Activated naive CD4-positive, alpha-beta T cell treated with anti-CD3 and anti-CD28 coated beads, Interleukin-2, amount 50 U/mL, for 16 hours (primary cell): ENCODE results near the gene DNAH11.
"Not testable (repeated sequence)": the region's sequence is repeated elsewhere in the genome, so short reads cannot be mapped to it uniquely, and the experiment has no call there.

Experiments
- DNase-seq: peaks from one replicate; pipeline ENCODE4 v3.0.0-alpha.2; 2020

The DNAH11 gene

DNA sequence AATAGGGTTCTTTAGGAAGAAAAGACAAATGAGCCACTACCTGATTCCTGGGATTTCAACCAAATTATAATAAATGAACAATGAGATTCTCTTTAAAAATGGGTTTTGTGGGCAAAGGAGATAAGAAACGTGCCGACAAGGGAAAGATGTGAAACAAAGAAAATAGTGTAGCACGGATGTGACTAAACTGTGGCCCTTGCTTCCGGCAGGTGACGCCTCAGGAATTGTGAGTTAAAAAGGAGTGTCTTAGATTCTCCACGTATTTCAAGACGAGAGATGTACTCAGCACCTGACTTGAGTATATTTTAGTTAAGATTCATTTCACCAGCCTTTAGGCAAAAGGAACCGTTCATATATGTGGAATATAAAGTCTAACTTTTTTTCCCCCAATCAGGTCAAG is 75.9 kb downstream of the DNAH11 start:
- no peak for DNase-seq

DNA sequence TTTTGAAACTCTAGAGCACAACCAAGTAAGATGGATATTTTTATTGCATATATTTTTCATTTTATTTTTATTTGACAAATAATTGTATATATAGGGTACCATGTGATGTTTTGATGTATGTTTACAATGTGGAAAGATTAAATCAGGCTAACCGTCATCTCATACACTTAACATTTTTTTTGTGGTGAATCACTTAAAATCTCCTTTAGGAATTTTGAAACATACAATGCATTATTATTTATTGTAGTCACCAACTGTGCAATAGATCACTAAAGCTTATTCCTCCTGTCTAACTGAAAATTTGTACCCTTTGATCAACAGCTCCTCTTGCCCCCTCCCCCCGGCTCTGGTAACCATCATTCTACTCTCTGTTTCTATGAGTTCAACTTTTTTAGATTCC is 77.2 kb downstream of the DNAH11 start:
- no peak for DNase-seq

- DNase-seq = no peak
Measured at GRCh38 chr7:21624320-21624719, 81.5 kb downstream of the DNAH11 start.

DNA sequence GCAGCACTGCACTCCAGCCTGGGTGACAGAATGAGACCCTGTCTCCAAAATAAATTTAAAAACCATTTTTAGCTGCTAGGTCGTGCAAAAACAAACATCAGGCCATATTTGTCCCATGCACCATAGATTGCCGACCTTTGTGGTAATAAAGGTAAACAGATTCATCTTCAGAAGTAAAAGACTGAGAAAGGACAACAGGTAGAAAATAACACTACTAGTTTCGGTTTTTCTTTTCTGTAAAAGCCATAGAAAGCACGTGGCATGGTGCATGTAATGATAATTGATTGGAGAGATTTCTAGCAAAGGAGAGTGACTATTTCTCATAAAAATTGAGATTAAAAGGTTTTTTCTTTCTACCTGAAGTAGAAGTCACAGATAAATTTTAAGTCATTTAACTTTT is 93.9 kb downstream of the DNAH11 start:
- DNase-seq = no peak

DNA sequence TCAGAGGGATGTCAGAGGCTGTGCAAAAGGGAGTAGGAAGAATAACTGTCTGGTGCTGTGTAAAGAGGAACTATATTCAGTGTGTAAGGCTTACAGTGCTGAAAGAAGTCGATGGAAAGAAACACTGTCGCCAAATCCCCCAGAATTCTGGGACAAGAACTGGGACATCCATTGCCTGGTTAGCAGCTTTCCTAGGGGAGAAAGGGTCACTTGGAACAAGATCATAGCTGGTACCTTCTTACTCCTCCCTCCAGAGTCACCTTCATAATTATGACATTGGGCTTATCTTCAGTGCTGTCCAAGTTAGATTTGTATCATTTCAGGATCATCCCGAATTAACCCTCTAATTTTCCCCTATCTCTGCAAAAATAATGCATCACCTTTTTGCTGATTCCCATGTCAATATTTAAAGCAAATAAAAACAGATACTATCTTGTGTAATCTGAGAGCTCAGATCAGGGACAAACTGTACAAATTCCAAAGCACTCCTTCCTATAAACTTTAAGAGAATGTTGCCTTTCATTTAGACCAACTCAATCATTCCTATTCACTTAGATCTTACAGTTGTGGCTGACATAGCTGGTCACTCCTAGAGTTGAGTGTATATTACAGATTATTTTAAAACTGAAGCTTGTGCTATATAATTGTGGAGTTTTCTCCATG is 96.5 kb downstream of the DNAH11 start:
- no peak for DNase-seq

DNA sequence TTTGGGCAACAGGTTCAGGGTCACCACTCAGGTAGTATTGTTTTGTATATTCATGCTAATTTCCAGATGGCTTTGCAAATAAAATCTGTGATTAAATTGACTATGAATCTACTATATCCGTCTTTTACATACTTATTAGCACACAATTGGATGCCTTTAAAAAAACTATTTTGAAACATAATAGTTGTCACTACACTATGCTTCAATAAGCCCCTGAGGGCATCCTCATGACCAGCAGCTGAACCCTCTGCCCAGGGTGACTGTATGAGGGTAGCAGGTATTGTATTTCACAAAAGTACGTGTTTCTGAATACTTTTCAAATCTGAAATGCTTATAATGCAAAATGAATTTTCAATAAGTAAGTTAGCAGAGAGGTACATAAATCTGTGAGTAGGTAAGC is 97.3 kb downstream of the DNAH11 start:
- DNase-seq = no peak

GRCh38 chr7:21641546-21641945 is 98.7 kb downstream of the DNAH11 start:
- no peak for DNase-seq

DNA sequence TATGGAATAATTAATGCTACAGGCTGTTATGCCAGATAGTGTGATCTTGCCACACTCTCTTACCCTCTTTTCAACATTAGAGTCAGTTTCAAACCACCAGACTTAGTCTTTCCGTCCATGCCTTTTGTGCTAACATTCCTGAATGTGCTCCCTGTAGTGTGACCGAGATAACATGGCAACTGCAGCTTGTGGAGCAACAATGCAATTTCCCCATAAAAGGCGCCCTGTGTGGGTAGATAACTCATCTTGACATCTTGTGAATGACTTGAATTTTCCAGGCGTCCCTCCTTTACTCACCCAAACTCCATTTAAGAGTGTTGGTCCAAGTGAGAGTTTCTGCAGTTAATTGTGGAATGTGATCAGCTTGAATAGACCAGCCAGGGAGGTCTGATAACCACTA is 99.6 kb downstream of the DNAH11 start:
- no peak for DNase-seq

DNA sequence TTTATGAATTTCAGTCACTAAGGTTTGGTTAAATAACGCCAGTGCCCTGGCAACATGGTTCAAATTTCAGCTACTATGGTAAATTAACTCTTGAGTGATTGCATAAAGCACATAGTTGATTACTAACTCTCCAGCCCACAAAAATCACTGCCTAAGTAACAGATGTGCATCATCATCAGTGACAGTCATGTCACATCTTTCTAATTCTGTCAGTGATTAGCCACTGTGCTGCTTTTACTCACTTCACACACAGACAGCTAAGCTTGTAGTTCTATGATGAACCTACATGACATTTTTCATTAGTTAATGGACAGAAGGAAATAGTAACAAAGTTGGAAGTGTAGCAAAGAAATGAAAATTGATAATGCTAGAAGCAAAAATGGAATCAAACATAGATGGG is 108.9 kb downstream of the DNAH11 start:
- no peak for DNase-seq

DNA sequence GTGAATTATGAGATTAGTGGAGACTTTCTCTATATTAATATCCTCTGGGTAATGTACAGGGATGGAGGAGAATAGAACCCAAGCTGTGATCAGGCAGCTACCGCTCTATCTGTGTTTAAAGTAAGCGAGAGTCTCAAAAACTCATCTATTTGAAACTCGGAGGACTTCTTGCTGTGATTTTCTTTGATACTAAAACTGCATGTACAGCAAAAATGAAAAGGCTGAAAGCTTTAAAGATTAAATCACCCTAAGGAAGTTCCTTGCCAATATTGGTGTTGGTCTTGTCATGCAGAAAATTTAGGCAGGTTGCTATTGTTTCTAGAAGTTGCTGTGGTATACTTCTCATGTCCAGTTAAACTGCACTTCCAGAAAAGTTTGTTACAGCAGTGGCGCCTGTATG is 110.8 kb downstream of the DNAH11 start:
- DNase-seq = no peak

GRCh38 chr7:21656081-21656480 is 113.2 kb downstream of the DNAH11 start:
- no peak for DNase-seq

DNA sequence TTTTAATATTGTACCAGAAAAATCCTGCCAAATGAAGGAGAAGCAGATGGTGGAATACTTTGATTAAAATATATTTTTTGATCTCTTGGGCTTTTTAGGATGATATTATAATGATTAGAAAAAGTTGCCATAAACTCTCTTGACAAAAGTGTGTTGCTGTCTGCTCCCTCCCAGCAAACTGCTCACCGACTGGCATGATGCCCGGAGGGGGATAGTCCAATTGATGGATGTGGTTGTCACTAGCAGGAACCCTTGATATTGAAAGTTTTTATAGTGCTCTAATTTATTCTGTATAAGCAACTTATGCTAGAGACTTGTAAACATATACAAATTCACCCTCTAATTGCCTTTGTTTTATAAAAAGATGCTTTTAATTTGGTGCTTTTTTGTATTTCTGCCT is 114.0 kb downstream of the DNAH11 start:
- DNase-seq = no peak

DNA sequence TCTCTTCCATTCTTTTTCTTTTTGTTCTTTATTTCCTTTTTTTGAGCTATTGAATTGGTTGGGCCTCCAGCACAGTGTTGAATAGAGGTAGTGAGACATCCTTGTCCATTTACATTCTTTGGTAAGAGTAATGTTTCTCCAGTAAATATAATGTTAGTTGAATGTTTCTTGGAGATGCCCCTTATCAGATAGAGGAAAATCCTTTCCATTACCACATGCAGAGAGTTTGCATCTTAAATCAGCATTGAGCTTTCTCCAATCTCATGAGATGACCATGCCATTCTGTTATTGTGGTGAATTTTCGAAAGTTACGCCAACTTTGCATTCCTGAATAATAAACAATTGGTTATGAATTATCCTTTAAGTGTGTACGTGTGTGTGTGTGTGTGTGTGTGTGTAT is 127.7 kb downstream of the DNAH11 start:
- no peak for DNase-seq

- no peak for DNase-seq
Measured at GRCh38 chr7:21671859-21672258, 129.0 kb downstream of the DNAH11 start.

DNA sequence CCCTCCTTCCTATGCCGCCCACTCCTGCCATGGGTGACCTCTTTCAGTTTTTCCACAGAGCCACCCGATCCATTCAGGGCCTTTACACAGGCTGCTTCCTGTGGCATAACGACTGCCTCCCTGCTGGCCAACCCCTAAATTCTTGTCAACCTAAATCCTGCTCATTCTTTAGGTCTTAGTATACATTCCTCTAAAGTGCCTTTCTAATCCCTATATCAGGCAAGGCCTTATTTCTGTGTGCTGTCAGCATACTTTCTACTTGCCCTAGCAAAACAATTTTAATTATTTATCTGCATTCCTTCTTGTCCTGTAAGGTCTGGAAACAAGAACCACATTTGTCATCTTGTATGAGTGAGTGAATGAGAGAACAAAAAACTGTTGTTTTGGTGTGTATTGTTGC is 132.4 kb downstream of the DNAH11 start:
- DNase-seq = no peak

- no peak for DNase-seq
Measured at GRCh38 chr7:21690705-21691104, 147.9 kb downstream of the DNAH11 start.

DNA sequence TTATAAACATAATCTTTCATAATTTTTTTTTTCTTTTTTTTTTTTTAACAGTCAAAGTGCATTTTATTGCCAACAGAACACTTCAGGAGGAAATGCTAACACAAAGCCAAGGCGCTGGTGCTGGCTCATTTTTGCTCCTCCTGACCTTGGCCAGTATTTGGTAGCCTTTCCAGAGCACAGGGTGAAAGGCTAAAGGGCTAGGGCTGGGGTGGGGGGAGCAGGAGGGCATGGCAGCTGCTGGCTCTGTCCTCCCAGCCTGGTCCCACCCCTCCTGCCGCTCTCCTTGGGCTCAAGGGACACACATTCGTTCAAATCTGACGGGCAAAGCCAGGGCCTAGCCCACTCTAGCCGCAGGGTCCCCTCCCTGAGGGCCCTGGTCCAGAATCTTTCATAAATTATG is 148.3 kb downstream of the DNAH11 start:
- not testable (repeated sequence) for DNase-seq

DNA sequence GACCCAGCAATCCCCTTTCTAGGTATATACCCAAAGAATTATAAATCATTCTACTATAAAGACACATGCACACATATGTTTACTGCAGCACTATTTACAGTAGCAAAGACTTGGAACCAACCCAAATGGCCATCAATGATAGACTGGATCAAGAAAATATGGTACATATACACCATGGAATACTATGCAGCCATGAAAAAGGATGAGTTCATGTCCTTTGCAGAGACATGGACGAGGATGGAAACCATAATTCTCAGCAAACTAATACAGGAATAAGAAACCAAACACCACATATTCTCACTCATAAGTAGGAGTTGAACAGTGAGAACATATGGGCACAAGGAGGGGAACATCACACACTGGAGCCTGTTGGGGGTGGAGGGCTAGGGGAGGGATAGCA is 157.7 kb downstream of the DNAH11 start:
- not testable (repeated sequence) for DNase-seq

- DNase-seq = no peak
Measured at GRCh38 chr7:21702303-21702702, 159.5 kb downstream of the DNAH11 start.

- no peak for DNase-seq
Measured at GRCh38 chr7:21704359-21704758, 161.5 kb downstream of the DNAH11 start.

- DNase-seq = no peak
Measured at GRCh38 chr7:21706131-21706530, 163.3 kb downstream of the DNAH11 start.

- DNase-seq = no peak
Measured at GRCh38 chr7:21707566-21707965, 164.7 kb downstream of the DNAH11 start.

DNA sequence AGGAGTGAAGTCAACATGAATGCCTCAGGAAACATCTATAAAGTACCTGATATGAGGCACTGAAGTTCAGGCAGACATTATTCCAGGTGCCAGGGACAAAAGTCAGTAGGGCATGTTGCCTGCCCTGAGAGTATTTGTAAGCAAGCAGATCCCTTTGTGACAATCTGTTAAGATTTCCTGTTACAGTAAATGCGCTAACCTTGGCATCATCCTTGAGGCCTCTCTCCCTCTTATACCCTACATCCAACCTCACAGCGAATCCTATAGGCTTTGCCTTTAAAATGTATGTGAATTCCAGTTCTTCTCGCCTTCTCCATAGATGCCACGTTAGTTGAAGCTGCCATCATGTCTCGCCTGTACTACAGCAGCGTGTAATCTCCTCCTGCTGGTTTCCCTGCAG is 165.3 kb downstream of the DNAH11 start:
- DNase-seq = no peak

GRCh38 chr7:21717323-21717722 is 174.5 kb downstream of the DNAH11 start:
- DNase-seq = no peak

GRCh38 chr7:21718391-21718790 is 175.6 kb downstream of the DNAH11 start:
- DNase-seq = no peak

DNA sequence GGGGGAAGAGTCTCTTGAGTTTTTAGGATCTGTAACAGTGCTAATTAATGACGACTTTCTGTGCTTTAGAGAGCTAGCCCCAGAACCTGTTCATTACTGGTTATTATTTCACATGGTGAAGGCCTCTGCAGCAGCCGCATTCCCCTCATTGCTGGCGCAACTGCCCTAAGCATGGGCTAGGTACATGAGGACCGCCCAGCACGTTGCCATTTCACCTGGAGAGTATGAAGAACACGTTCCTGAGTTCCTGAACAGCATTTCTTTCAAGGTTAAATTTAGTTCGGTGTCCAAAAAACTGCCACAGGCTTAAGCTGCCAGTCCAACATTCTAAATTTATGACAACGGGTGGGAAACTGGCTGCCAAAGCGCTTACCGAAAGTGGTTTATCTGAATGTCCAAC is 177.0 kb downstream of the DNAH11 start:
- no peak for DNase-seq
